VCaP (cell line): Measurements from ENCODE around the gene TEX30.

Experiments
- H3K27ac ChIP-seq: fragments of 450-650 bp; 2 replicates; pipeline ENCODE4 v1.5.1; 2017
- TF ChIP-seq, protein P1 (sequence below): fragments of 450-650 bp; conservative IDR thresholded peaks from 2 replicates; pipeline ENCODE4 v1.5.1; 2017; ENCODE audit warnings: mild to moderate bottlenecking, moderate library complexity

Gene TEX30

DNA sequence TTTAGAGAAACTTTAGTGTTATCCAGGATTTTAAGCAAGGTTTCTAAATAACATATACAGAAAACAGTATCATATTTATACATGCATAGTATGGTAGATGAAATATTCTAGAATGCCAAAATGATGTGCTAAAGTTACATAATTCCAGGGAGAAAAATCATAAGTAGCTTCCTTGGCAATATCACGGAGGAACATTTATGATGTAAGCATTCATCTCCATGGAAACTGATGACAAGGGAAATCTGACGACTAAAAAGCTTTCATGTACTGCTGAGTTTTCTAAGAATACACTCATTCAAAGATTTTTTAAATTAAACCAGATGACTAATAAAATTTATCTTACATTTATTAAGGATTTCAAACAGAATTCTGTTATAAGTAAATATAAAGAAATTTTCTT lies 4.7 kb downstream of the TEX30 start:
- TF ChIP-seq, protein P1, sequence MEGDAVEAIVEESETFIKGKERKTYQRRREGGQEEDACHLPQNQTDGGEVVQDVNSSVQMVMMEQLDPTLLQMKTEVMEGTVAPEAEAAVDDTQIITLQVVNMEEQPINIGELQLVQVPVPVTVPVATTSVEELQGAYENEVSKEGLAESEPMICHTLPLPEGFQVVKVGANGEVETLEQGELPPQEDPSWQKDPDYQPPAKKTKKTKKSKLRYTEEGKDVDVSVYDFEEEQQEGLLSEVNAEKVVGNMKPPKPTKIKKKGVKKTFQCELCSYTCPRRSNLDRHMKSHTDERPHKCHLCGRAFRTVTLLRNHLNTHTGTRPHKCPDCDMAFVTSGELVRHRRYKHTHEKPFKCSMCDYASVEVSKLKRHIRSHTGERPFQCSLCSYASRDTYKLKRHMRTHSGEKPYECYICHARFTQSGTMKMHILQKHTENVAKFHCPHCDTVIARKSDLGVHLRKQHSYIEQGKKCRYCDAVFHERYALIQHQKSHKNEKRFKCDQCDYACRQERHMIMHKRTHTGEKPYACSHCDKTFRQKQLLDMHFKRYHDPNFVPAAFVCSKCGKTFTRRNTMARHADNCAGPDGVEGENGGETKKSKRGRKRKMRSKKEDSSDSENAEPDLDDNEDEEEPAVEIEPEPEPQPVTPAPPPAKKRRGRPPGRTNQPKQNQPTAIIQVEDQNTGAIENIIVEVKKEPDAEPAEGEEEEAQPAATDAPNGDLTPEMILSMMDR = no peak

DNA sequence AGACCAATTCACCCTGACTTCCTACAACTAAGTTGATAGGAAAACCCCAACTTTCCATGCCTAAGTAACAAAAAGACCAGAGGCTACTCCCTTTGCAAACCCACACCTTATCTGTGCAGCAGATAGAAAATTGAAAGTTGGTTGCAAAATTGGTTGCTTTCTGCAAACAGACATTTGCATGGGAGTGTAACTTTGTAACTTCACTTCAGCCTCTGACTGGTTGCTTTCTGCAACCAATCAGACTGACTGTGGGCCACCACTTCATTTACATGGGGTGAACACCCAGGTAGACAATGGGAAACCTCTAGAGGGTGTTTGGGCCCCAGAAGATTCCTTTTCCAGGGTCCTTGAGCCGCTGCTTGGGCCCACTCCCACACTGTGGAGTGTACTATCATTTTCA lies 9.8 kb downstream of the TEX30 start:
- TF ChIP-seq, protein P1 = no peak
- no peak overlapping the region for H3K27ac ChIP-seq

More for the DNA sequence above, 4.7 kb downstream of the TEX30 start:
- no peak overlapping the region for H3K27ac ChIP-seq

DNA sequence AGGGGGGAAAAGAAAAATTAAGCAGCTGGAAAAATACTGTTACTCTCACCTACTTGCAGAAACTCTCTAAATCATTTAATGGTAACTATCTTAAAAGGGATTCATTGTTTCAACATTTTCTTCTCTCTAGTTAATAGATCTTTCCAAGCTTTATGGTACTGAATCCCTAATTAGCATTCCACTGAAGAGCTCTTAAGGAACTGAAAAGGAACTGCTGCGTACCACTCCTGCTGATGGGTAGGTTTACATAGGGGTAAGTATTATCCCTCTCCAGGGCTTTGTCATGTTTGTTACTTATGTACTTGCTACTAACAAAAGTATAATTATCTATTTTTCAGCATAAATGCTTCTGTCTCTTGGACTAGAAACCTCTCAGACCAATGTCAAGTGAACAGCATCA lies 12.5 kb downstream of the TEX30 start:
- TF ChIP-seq, protein P1 = no peak
- no peak overlapping the region for H3K27ac ChIP-seq

DNA sequence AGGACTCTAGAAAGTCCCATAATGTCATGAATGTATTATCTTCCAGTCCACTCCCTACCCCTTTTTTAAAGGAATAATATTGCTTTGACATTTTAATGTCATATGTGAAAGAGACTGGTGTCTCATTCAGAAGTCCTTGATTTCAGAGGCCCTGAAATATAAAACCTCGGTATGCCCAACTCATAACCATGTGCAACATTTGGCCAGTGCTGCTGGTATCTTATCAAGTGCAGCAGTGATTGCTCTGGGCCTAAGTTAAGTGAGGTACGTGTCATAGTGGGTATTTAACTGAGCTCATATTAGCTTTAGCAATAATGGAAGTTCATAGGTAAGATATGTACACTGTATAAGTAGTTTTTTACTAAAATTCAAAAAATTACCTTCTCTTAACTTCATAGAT lies 14.7 kb downstream of the TEX30 start:
- TF ChIP-seq, protein P1 = no peak
- H3K27ac ChIP-seq = no peak overlapping the region

DNA sequence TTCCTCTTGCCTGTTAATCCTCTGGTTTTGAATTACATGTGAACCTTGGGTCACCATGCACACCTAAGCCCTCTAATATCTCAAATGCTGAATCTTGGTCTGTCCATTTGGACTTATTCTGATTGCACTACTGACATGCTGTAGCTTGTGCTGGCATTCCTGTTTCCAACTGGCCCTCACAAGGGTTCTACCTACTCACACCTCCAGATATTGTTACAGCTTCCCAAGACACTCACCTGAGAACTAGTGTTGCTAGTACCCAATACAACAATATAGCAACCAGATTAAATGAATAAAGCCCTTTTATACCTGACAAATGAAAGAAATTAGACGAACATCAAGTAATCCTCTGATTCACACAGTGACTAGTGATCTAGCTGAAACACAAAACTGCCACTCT lies 16.6 kb downstream of the TEX30 start:
- TF ChIP-seq, protein P1 = no peak
- H3K27ac ChIP-seq = no peak overlapping the region

DNA sequence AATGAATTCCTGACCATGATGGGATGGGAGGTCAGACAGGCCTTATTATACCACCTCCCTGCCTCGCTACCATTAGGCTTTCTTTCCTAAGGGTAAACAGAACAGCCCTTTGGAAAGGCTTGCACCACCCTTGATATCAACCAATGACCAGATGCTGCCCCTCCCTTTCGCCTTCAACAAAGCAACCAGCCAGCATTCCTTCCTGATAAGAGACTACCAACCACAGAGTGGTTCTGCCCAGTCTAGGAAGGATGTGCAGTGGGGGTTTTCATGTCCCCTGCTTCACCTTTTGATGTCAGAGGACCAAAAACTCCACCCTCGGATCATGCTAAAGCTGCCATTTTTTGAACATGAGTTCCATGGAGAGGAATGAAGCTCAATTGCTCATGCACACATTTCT lies 21.7 kb downstream of the TEX30 start:
- H3K27ac ChIP-seq = no peak overlapping the region
- TF ChIP-seq, protein P1 = no peak

DNA sequence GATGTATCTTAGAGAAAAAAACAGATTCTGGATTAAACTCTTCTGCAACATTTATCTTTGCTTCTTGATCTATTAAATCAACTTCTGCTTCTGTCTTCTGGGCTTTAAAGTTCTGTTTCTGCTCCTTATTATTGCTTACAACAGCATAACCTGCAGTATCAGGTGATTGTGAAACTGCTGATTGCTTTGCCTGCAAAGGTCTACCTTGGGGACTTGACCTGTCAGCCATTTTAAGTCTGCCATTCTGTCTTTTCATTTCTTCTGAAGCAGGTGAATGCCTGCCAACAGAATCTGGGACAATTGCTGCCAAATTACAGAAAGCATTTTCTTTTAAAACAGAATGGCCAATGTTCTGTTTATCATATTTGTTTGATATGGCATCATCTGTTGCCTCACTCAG lies 31.1 kb downstream of the TEX30 start:
- TF ChIP-seq, protein P1 = no peak
- H3K27ac ChIP-seq = no peak overlapping the region

DNA sequence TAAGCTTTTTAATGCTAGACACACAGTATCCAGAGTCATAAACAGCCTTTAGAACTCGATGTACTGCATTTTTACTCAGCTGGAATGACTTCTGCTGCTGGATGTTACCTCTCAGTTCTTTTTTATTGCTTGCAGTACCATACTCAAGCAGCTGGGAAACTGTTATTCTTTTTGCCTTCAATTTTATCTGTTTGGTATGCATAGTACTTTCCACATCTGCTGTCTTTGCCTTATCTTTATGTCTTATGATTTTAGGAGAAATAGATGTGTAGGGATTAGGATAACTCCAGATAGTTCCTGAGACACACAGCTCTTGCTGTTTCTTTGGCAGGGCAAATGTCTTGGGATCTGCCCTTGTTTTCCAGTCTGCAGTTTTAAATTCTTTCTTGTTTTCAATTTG lies 31.5 kb downstream of the TEX30 start:
- TF ChIP-seq, protein P1 = no peak
- H3K27ac ChIP-seq = no peak overlapping the region
